HG02973 (cell line): ENCODE results near the gene CCR9.
A peak's percentile ranks its signal among the peaks of the same experiment; 100 is the strongest.

Experiments used
- ATAC-seq: cut with Tn5 transposase; IDR thresholded peaks from one replicate; pipeline ENCODE4 v1.9.1; 2021; ENCODE audit warnings: moderate library complexity; ENCODE audit not compliant: unreplicated experiment

The CCR9 gene

DNA sequence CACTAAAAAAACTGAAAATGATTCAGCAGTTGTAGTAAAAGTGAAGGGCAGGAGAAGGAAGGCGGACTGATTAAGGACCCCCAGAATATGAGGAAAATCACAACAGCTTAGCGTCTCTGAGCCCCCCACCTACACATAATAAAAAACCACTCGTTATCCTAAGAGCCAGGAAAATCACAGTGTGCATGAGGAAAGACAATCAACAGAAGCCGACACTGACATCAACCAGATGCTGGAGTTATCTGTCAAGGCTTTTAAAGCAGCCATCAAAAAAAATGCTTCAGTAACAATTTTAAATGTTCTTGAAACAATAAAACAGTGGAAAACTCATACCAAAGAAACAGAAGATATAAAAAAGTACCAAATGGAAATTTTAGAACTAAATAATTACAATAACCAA, 47.2 kb downstream of the CCR9 start:
- ATAC-seq, result no peak

- no peak for ATAC-seq
Observed at GRCh38 chr3:45936261-45936660, 49.9 kb downstream of the CCR9 start.

- ATAC-seq, result no peak
Observed at GRCh38 chr3:45937206-45938042, 51.1 kb downstream of the CCR9 start.

GRCh38 chr3:45938043-45938435, 51.7 kb downstream of the CCR9 start:
- ATAC-seq, result no peak

GRCh38 chr3:45938864-45939263, 52.5 kb downstream of the CCR9 start:
- ATAC-seq, result peak; percentile 63

DNA sequence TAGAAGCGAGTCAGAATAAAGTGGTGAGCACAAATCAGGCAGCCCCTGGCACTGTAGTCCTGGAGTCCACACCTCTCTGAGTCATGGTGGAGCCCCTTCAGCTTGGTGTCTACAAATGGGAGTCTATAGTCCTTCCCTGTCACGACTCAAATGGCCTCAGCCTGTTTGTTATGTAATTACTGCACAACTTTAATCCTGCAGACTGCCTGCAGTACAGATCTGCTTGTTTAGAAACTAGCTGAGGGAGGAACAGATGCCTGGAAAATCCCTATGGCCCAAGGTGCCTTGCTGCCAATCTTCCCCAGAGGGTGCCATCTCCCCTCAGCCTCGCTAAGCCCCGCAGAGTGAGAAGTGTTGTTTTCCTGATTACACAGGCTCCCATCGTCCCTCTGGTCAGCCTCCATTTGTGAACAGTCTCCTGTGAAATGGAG, 53.0 kb downstream of the CCR9 start:
- peak; percentile 31 for ATAC-seq

DNA sequence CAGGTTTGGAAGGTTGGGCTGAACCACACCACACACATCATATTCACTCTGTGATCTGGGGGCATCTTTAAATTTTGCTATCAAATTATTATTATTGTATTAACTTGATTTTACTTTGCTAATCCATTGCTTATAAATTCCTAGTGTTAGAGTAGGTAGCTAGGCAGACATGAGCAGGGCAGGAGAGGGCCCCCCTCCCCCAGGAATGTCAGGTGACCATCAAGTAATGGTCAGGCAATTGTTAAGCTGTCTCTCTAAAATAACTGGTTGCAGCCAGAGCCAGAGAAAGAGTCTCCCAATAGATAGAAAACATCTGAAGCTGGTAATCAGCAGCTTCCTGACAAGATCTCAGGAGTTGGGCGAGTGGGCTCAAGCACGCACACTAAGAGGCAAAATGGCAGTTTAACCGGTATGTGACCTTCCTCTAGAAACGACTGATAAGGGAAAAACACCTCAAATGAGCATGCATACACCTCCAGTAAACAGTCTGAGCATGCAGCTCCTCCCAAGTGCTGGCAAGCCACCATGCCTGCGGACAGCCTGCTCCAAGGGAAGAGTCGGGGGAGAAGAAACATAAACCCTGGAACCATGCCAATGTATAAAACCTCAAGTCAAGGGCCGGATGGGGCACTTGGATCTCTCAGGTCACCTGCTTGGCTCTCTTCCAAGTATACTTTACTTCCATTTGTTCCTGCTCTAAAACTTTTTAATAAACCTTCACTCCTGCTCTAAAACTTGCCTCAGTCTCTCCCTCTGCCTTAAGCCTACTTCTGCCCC, 53.8 kb downstream of the CCR9 start:
- no peak for ATAC-seq

DNA sequence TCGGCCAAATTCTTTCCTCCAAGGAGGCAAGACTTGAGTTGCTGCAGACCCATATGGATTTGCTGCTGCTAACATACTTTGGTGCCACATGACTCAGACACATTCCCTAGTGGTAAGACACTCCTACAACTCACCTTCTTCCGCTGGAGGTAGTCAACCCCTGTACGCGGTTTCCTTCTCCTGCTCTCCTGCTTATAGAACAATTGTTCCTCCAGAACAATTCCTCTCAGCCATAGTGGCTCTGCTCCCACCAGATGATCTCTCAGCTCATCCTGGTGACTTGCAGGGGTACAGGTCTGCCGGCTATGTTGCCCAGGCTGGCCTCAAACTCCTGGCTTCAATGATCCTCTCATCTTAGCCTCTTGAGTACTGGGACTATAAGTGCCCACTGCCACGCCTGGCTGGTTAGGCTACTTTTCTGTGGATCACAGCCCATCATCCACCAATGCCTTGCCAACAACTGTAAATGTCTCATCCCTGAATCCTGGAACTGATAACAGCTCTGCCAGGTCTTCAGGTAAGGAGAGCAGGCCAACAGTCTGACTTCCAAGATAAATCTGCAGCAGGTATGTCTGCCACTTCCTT, 54.5 kb downstream of the CCR9 start:
- ATAC-seq, result no peak

DNA sequence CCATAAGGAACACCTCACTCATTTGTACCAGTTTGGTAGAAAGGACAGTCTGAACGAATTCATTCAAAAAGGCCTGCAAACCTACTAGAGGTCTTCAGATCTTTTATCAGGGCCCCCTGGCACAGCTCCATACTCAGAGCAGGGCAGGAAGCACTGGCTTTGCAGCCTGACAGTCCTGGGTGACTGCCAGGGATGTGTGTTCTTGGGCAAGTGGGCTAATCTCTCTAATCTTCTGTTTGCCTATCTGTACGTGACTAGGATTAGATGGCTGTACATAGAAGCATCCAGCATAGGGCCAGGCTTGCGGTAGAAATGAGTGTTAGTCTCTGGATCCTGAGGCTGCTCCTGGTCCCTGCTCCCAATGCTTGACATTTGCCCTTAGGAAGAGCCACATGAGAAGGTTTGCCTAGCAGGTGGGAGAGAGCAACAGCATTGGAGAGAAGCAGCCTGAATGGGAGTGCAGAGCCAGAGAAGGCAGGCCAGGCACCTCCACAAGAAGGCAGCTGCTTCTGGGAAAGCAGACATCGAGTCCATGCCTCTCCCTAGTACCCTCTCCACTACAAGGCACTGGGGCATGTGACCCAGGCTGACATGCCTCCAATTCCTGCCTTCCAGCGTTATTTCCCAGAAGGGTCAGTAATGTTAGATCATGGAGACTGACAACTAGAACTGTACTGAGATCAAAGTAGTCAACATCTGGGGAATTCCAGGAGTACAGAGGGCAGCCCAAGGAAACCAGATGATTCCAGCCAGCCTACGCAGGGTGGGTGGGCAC, 55.9 kb downstream of the CCR9 start:
- no peak for ATAC-seq

GRCh38 chr3:45943207-45943846, 57.0 kb downstream of the CCR9 start, which contains the start of gene CXCR6:
Gene CXCR6, plus strand, starts transcription at chr3:45943464. Its CDS starts 3,018 bp downstream, at chr3:45946482.
- ATAC-seq, result no peak

GRCh38 chr3:45944830-45945620, 58.7 kb downstream of the CCR9 start:
- ATAC-seq, result no peak

DNA sequence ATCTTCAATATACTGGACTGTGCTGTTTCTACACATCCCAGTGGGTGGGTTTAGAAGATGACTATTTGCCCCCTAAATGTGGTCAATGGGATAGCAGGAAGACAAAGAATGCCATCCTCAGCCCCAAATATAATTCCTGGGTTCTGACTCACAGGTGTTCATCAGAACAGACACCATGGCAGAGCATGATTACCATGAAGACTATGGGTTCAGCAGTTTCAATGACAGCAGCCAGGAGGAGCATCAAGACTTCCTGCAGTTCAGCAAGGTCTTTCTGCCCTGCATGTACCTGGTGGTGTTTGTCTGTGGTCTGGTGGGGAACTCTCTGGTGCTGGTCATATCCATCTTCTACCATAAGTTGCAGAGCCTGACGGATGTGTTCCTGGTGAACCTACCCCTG, 60.0 kb downstream of the CCR9 start:
- no peak for ATAC-seq

GRCh38 chr3:45946875-45947274, 60.5 kb downstream of the CCR9 start:
- no peak for ATAC-seq

DNA sequence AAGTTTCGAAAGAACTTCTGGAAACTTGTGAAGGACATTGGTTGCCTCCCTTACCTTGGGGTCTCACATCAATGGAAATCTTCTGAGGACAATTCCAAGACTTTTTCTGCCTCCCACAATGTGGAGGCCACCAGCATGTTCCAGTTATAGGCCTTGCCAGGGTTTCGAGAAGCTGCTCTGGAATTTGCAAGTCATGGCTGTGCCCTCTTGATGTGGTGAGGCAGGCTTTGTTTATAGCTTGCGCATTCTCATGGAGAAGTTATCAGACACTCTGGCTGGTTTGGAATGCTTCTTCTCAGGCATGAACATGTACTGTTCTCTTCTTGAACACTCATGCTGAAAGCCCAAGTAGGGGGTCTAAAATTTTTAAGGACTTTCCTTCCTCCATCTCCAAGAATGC, 61.0 kb downstream of the CCR9 start:
- ATAC-seq, result no peak

GRCh38 chr3:45948311-45948781, 62.0 kb downstream of the CCR9 start:
- ATAC-seq, result no peak

GRCh38 chr3:45948881-45949280, 62.5 kb downstream of the CCR9 start:
- no peak for ATAC-seq

- ATAC-seq, result no peak
Observed at GRCh38 chr3:45949432-45949831, 63.1 kb downstream of the CCR9 start.

DNA sequence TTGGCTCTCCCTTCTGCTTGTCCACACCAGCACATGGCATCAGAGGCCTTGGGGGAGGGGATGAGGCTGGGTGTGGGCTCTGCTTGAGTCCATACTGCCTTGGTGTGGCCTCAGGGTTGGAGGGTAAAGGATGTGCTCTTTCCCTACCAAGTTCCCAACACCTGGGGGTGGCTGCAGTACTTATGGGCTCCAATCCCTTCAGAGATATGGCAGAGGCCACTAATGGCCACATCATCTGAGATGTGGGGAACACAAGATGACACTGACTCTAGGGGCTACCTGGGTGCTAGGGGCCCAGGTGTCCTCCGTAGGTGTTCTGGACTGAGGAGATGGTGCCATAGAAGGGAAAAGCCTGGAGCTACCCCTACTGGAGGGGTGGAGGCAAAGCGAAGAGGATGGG, 63.8 kb downstream of the CCR9 start:
- ATAC-seq, result no peak
